ENCODE results near the gene HOMER2. TPM values are rescaled to one million over a fixed set of nuclear protein-coding genes. Genes with fewer than 3 reads are reported as not detected.
A peak's percentile ranks its signal among the peaks of the same experiment; 100 is the strongest.
"Not testable (repeated sequence)": the region's sequence is repeated elsewhere in the genome, so short reads cannot be mapped to it uniquely, and the experiment has no call there.

Gene HOMER2
- total RNA-seq, 1 donor from 2014 or later = 76.7 TPM

DNA sequence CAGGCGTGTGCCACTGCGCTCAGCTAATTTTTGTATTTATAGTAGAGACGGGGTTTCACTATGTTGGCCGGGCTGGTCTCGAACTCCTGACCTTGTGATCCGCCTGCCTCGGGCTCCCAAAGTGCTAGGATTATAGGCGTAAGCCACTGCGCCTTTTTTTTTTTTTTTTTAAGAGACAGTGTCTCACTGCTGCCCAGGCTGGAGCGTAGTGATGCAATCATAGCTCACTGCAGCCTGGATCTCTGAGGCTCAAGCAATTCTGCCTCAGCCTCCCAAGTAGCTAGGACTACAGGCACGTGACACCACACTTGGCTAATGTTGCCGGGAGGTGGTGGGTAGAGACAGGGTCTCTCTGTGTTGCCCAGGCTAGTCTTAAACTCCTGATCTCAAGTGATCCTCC is 59.0 kb downstream of the HOMER2 start:
- DNase-seq = not testable (repeated sequence)

DNA sequence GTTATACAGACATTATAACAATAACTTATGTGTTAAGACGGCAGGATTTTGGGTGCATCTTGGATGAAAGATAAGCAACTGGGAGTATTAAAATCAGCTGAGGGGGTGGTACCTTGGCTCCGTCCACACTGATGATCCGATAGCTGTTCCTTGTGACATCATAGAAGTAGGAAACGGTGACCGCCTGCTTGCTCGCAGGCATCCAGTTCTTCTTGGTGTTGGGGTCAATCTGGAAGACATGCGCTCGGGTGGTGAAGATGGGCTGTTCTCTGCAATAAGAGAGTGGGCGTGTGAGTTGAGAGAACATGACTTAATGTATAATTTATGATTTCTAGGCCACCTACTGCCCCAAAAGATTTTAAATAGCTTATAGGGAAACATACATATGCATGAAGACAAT is 59.9 kb downstream of the HOMER2 start:
- DNase-seq = no peak

- no peak for DNase-seq
These were observed 61.5 kb downstream of the HOMER2 start for GRCh38 chr15:82890995-82891390.

DNA sequence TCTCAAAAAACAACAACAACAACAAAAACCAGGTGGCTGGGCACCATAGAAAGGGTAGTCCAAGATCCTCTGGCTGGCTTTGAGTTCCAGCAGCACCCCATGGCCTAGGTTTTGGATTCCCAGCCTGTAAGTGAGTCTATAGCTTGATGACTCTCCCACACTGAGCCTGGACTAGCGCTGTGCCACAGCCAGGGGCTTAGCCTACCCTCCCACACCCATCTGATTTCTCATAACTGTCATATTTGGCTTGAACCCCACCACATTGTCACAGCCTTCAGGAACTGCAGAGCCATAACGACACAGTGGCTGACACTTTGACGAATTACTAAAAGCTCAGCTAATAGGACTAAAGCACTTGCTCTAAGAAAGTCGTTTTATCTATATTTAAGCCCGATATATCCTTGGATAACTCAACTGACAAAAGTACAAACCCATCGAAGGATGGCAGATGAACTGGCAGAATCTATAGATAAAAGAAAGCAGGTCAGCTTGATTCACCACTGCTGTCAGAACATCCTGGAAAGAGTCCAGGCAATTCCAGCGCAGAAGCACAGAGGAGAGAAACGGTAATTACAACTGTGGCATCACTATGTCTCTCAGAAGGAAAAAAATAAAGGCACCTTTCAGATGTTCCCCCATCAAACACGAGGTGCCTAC is 62.1 kb downstream of the HOMER2 start:
- peak; percentile 22 for DNase-seq

- no peak for DNase-seq
These were observed 70.1 kb downstream of the HOMER2 start for GRCh38 chr15:82882273-82882928.

DNA sequence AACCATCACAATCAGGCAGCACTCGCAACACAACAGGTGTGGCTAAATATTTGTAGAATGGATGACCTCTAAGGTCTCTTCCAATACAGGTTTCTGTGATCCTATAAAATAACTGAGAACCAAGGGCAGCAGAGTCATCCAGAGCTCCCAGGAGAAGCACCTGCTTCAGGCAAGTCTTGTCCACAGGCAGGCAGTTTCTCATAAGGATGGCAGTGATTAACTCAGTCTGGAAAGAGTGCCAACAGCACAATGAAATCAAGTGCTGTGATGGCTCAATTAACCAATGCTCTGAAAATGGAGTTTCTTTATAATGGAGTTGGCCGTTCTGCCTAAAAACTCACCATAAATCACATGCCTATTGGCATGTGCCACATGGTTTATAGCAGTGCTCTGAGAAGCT is 70.8 kb downstream of the HOMER2 start:
- no peak for DNase-seq

DNA sequence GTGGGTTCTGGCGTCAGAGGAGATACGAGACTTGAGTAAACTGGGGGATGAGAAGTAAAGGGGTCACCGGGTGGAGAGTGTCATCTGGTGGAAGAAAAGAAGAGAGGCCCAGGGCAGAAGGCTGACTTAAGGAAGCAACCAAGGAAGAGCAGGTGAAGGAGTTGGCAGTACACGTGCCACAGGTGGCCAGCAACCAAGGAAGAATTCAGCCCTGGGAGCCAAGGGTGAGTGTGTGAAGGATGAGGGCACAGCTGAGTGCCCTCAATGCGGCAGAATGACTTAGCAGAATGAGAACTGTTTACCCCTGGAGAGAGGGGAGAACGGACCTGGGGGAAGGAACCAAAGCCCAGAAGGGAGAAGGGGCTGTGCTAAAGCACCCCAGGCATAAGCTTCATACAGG is 71.8 kb downstream of the HOMER2 start:
- DNase-seq = no peak

- no peak for DNase-seq
These were observed 74.2 kb downstream of the HOMER2 start for GRCh38 chr15:82878325-82878724.

- no peak for DNase-seq
These were observed 74.7 kb downstream of the HOMER2 start for GRCh38 chr15:82877825-82878224.

DNA sequence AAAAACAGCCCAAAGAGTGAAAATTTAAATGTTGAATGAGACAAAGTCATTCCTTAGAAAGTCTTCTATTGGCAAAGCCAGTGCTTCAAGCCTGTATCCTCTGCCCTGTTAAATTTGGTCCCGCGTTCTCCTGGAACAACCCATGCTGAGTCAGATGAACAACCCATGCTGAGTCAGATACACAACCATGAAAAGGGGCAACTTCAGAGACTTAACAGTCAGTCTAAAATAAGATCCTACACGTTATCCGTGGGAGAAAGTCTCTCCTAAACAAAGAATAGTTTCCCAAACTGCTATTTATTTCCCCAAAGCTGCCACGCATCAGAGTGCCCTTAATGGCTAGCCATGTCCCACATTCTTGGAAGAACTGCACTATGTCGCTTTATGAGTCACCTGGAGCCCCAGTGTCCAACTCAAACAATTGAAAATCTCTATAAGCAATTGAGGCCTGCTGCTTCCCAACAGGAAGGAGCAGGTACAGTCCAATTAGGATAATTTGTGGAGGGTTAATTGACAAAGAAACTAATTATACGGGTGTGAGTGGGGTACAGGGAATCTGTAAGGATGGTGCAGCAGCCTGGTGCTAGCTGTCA is 77.0 kb downstream of the HOMER2 start:
- DNase-seq = no peak

GRCh38 chr15:82874961-82875360 is 77.6 kb downstream of the HOMER2 start:
- DNase-seq = no peak

DNA sequence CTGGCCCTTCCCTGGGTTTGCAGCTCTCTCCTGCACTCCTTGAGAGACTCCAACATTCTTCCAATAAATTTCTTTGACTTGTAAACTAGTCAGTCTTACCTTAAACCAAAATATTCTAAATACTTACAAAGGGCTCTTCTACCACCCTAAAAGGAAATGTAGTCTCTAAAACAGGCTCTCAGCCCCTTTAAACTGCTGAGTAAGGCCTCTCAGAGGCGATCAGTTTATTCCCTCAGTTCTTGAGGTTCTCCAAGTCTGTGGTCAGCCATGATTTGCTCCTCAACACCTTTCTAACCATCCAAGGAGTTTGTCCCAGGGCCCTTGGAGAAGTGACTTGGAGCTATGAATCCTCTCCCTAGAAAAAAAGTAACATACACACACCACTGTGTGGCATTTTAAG is 78.3 kb downstream of the HOMER2 start:
- DNase-seq = no peak

GRCh38 chr15:82873000-82873680 is 79.4 kb downstream of the HOMER2 start:
- no peak for DNase-seq

DNA sequence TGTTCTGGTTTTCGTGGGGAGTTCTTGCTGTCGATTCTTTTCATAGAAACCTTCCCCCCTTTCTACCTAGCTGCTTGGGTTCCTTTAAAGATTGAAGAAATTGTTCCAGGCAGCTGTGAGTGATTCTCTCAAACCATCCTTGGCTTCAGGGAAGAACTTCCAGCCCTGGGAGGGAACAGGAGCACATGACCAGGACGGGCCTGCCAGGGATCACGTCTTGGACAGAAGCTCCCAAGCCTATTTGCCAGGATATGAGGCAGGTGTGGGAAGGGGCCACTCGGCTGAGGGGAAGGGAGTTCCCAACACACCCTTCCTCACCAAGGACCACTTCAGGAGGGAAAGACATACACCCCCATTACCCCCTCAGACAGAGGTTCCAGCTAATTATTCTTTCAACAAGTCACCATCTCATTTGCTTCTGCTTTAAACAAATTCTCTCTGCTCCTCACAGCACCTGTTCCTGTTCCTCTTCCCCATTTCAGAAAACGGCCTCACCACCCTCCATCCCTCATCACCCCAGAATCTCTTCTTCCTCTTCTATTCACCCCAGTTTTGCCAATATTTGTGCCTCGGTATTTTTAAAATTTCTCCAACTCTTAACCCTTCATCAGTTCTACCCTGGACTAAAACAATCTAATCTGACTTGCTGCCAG is 80.6 kb downstream of the HOMER2 start:
- DNase-seq = no peak

DNA sequence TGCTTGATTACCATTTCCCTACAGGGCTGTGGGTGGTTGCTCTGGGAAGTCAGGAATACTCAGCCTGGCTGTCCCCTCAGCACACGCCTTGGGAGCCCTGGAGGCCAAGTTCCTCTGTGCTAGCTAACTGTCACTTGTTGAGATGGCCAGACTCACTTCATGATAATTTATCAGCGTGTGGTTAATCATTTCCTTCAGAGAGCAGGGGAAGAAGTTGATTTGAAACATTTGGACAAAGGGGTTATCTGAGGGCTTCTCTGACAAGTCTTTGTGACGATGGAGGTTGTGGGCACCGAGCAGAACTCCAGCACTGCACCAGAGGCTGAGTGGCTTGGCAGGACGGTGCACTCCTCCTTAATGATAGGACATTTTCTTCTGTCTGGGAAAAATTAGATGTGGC is 81.2 kb downstream of the HOMER2 start:
- no peak for DNase-seq

DNA sequence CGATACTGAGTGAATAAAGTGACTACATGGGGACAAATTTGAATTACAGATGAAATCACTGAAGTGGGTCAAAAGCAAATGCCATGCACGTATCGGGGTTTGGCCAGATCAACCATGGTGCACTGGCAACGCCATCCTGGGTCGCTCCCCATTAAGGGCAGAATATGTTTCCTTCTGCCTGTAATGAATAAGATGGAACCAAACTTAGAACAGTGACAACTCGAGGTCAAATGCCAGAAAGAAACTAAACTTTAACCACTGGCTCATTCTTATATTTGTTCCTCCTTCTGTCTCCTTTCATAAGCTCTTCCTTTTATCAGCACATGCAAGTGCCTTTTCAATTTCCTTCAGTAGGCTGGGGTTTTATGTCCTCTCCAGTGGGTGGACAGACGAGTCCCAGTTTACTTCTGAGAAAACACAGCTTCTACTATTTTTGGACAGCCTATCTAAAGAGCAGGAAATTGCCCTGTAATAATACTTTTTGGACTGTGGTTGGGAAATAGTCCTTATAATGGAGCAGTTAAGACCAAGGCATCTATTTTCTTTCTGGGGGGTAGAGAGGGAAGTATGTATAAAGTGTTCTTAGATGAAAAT is 81.7 kb downstream of the HOMER2 start:
- no peak for DNase-seq

DNA sequence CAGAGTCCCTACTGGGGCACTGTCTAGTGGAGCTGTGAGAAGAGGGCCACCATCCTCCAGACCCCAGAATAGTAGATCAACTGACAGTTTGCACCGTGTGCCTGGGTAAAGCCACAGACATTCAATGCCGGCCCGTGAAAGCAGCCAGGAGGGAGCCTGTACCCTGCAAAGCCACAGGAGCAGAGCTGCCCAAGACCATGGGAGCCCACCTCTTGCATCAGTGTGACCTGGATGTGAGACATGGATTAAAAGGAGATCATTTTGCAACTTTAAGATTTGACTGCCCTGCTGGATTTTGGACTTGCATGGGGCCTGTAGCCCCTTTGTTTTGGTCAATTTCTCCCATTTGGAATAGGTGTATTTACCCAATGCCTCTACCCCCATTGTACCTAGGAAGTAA is 86.5 kb downstream of the HOMER2 start:
- not testable (repeated sequence) for DNase-seq

DNA sequence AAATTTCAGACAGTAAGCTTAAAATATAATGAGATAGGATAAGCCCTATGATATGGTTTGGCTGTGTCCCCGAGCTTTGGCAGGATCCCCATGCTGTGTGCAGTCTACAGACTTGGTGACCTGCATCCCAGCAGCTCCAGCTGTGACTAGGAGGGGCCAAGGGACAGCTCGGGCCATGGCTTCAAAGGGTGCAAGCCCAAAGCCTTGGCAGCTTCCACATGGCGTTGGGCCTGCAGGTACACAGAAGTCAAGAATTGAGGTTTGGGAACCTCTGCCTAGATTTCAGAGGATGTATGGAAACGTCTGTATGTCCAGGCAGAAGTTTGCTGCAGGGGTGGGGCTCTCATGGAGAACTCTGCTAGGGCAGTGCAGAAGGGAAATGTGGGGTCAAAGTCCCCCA is 86.9 kb downstream of the HOMER2 start:
- not testable (repeated sequence) for DNase-seq

- DNase-seq = no peak
These were observed 87.6 kb downstream of the HOMER2 start for GRCh38 chr15:82864967-82865366.

DNA sequence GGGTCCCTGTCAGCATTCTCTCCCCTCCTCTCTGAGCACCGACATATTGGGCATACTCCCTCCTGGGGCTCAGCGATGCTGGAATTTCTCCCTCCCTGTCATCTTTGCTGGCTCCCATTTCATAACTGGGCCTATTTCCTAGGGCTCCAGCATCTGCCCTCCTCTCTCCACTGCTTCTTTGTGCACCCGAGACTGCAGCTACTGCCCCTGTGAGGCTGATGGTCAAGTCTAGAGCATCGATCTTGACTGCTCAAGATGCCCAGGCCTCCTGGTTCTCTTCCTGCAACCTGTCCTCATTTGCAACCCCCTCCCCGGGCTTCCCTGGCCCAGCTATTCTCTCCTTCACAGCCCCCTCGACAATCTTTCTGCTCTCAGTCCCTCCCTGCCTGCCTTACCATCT is 89.6 kb downstream of the HOMER2 start:
- no peak for DNase-seq

DNA sequence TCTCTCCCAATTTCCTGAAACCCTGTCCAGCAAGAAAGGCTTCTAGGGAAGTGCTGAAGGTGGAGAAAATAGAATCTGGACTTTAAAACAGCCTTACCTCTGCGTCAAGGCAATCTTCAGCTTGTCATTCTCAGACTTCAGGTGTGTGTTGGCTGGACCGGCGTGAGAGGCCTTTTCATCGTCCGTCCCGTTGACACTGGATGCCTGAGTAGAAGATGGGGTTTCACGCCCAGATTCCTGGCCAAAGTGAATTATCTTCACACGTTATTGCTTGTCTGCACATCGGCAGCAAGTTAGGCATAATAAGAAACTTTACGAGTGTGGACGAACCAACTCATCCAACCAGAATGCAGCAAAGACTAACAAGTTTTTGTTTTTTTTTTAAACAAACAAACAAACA is 93.6 kb downstream of the HOMER2 start:
- no peak for DNase-seq

DNA sequence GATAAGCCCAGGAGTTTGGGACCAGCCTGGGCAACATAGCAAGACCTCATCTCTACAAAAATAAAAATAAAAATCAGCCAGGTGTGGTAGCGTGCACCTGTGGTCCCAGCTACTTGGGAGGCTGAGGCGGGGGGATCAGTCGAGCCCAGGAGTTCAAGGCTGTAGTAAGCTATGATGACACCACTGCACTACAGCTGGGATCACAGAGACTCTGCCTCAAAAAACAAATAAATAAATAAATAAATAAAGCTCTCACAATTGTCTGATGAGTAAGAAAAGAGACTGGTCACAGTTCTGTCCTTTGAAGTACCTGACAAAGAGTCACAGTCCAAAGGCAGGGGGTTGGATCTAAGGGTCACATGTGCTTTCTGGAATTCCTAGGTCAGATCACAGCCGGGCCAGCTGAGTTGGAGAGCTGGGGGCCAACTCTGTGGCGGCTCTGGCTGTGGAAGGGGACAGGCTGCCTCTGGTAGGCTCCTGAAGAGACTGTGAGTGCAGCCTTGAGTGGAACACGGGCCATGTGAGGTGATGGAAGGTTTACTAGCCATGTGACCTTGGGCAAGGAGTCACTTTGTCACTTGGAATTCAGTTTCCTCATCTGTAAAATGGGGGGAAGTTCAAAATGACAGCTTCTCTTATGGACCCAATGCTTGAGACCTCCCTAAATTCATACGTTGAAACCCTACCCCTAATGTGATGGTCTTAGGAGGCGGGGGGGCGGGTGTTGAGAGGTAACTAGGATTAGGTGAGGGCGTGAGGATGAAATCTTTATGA is 95.9 kb downstream of the HOMER2 start:
- no peak for DNase-seq
